ENCODE measurements around the gene RUNX3.

RUNX3 gene

GRCh38 chr1:24958766-24959622, 28.9 kb upstream of the RUNX3 start:
- no peak for DNase-seq (ENCODE audit: low spot score)
- H3K27ac Mint-ChIP-seq: peak overlapping the region; percentile 75
- H3K4me1 Mint-ChIP-seq (ENCODE audit: low read depth): peaks cover 78% of the 10 kb centered on the region
- H3K4me3 Mint-ChIP-seq: peak overlapping the region; percentile 10
- no peaks in the 10 kb centered on the region for H3K9me3 Mint-ChIP-seq
- H3K27me3 Mint-ChIP-seq (ENCODE audit: low read depth): no peaks in the 10 kb centered on the region
- peaks cover 61% of the 10 kb centered on the region for H3K36me3 Mint-ChIP-seq (ENCODE audit: low read depth)

GRCh38 chr1:24957808-24958752, 28.0 kb upstream of the RUNX3 start:
- peaks cover 82% of the 10 kb centered on the region for H3K4me1 Mint-ChIP-seq (ENCODE audit: low read depth)
- no peaks in the 10 kb centered on the region for H3K9me3 Mint-ChIP-seq
- DNase-seq (ENCODE audit: low spot score): no peak
- H3K27me3 Mint-ChIP-seq (ENCODE audit: low read depth): no peaks in the 10 kb centered on the region
- peak overlapping the region; percentile 86 for H3K4me3 Mint-ChIP-seq
- H3K36me3 Mint-ChIP-seq (ENCODE audit: low read depth): peaks cover 59% of the 10 kb centered on the region
- peak overlapping the region; percentile 76 for H3K27ac Mint-ChIP-seq

GRCh38 chr1:24957016-24957807, 27.1 kb upstream of the RUNX3 start:
- H3K4me3 Mint-ChIP-seq: peak overlapping the region; percentile 86
- H3K9me3 Mint-ChIP-seq: no peaks in the 10 kb centered on the region
- no peak for DNase-seq (ENCODE audit: low spot score)
- peaks cover 83% of the 10 kb centered on the region for H3K4me1 Mint-ChIP-seq (ENCODE audit: low read depth)
- H3K27ac Mint-ChIP-seq: peak overlapping the region; percentile 76
- H3K36me3 Mint-ChIP-seq (ENCODE audit: low read depth): peaks cover 55% of the 10 kb centered on the region
- H3K27me3 Mint-ChIP-seq (ENCODE audit: low read depth): no peaks in the 10 kb centered on the region

- H3K9me3 Mint-ChIP-seq: no peaks in the 10 kb centered on the region
- DNase-seq (ENCODE audit: low spot score): no peak
- peaks cover 83% of the 10 kb centered on the region for H3K4me1 Mint-ChIP-seq (ENCODE audit: low read depth)
- H3K27me3 Mint-ChIP-seq (ENCODE audit: low read depth): no peaks in the 10 kb centered on the region
- peak overlapping the region; percentile 99 for H3K27ac Mint-ChIP-seq
- peaks cover 57% of the 10 kb centered on the region for H3K36me3 Mint-ChIP-seq (ENCODE audit: low read depth)
- peak overlapping the region; percentile 86 for H3K4me3 Mint-ChIP-seq
Observed at GRCh38 chr1:24955779-24956365, 25.8 kb upstream of the RUNX3 start.

GRCh38 chr1:24955161-24955560, 25.1 kb upstream of the RUNX3 start:
- Mint-ChIP-seq H3K4me3 (peak overlapping the region; percentile 86), H3K36me3 (ENCODE audit: low read depth) (peaks cover 56% of the 10 kb centered on the region), H3K27me3 (ENCODE audit: low read depth) (no peaks in the 10 kb centered on the region), H3K27ac (peak overlapping the region; percentile 99), H3K4me1 (ENCODE audit: low read depth) (peaks cover 81% of the 10 kb centered on the region), H3K9me3 (no peaks in the 10 kb centered on the region)
- peak; percentile 87 for DNase-seq (ENCODE audit: low spot score)

GRCh38 chr1:24954631-24955030, 24.6 kb upstream of the RUNX3 start:
- Mint-ChIP-seq H3K36me3 (ENCODE audit: low read depth) (peaks cover 54% of the 10 kb centered on the region), H3K27me3 (ENCODE audit: low read depth) (no peaks in the 10 kb centered on the region), H3K4me1 (ENCODE audit: low read depth) (peaks cover 81% of the 10 kb centered on the region), H3K9me3 (no peaks in the 10 kb centered on the region), H3K4me3 (peak overlapping the region; percentile 86), H3K27ac (peak overlapping the region; percentile 99)
- no peak for DNase-seq (ENCODE audit: low spot score)

- no peak for DNase-seq (ENCODE audit: low spot score)
- Mint-ChIP-seq H3K27me3 (ENCODE audit: low read depth) (no peaks in the 10 kb centered on the region), H3K36me3 (ENCODE audit: low read depth) (peaks cover 52% of the 10 kb centered on the region), H3K9me3 (no peaks in the 10 kb centered on the region), H3K4me1 (ENCODE audit: low read depth) (peaks cover 83% of the 10 kb centered on the region), H3K4me3 (peak overlapping the region; percentile 86), H3K27ac (peak overlapping the region; percentile 99)
Observed at GRCh38 chr1:24954022-24954421, 23.9 kb upstream of the RUNX3 start.

- H3K9me3 Mint-ChIP-seq: no peaks in the 10 kb centered on the region
- H3K27me3 Mint-ChIP-seq (ENCODE audit: low read depth): no peaks in the 10 kb centered on the region
- peaks cover 54% of the 10 kb centered on the region for H3K36me3 Mint-ChIP-seq (ENCODE audit: low read depth)
- DNase-seq (ENCODE audit: low spot score): peak; percentile 59
- peak overlapping the region; percentile 63 for H3K4me3 Mint-ChIP-seq
- H3K27ac Mint-ChIP-seq: peak overlapping the region; percentile 69
- peaks cover 79% of the 10 kb centered on the region for H3K4me1 Mint-ChIP-seq (ENCODE audit: low read depth)
Observed at GRCh38 chr1:24952413-24952841, 22.4 kb upstream of the RUNX3 start.

GRCh38 chr1:24951810-24952412, 21.8 kb upstream of the RUNX3 start:
- H3K9me3 Mint-ChIP-seq: no peaks in the 10 kb centered on the region
- peak overlapping the region; percentile 63 for H3K4me3 Mint-ChIP-seq
- H3K27ac Mint-ChIP-seq: peak overlapping the region; percentile 69
- DNase-seq (ENCODE audit: low spot score): no peak
- H3K27me3 Mint-ChIP-seq (ENCODE audit: low read depth): no peaks in the 10 kb centered on the region
- peaks cover 52% of the 10 kb centered on the region for H3K36me3 Mint-ChIP-seq (ENCODE audit: low read depth)
- H3K4me1 Mint-ChIP-seq (ENCODE audit: low read depth): peaks cover 79% of the 10 kb centered on the region

- H3K4me3 Mint-ChIP-seq: peak overlapping the region; percentile 63
- no peak for DNase-seq (ENCODE audit: low spot score)
- peak overlapping the region; percentile 69 for H3K27ac Mint-ChIP-seq
- H3K27me3 Mint-ChIP-seq (ENCODE audit: low read depth): no peaks in the 10 kb centered on the region
- no peaks in the 10 kb centered on the region for H3K9me3 Mint-ChIP-seq
- peaks cover 50% of the 10 kb centered on the region for H3K36me3 Mint-ChIP-seq (ENCODE audit: low read depth)
- peaks cover 75% of the 10 kb centered on the region for H3K4me1 Mint-ChIP-seq (ENCODE audit: low read depth)
Observed at GRCh38 chr1:24951337-24951736, 21.3 kb upstream of the RUNX3 start.

- H3K9me3 Mint-ChIP-seq: no peaks in the 10 kb centered on the region
- no peak overlapping the region for H3K4me3 Mint-ChIP-seq
- DNase-seq (ENCODE audit: low spot score): no peak
- H3K36me3 Mint-ChIP-seq (ENCODE audit: low read depth): peaks cover 41% of the 10 kb centered on the region
- H3K27me3 Mint-ChIP-seq (ENCODE audit: low read depth): no peaks in the 10 kb centered on the region
- H3K27ac Mint-ChIP-seq: peak overlapping the region; percentile 66
- peaks cover 59% of the 10 kb centered on the region for H3K4me1 Mint-ChIP-seq (ENCODE audit: low read depth)
Observed at GRCh38 chr1:24949331-24949881, 19.3 kb upstream of the RUNX3 start.

GRCh38 chr1:24948079-24948827, 18.2 kb upstream of the RUNX3 start:
- no peaks in the 10 kb centered on the region for H3K27me3 Mint-ChIP-seq (ENCODE audit: low read depth)
- peak overlapping the region; percentile 55 for H3K27ac Mint-ChIP-seq
- no peak overlapping the region for H3K4me3 Mint-ChIP-seq
- H3K4me1 Mint-ChIP-seq (ENCODE audit: low read depth): peaks cover 53% of the 10 kb centered on the region
- DNase-seq (ENCODE audit: low spot score): no peak
- no peaks in the 10 kb centered on the region for H3K9me3 Mint-ChIP-seq
- peaks cover 35% of the 10 kb centered on the region for H3K36me3 Mint-ChIP-seq (ENCODE audit: low read depth)

Measured in T-helper 2 cell treated with Interferon-gamma antibody and Interleukin-4, amounts not matched to agents 5 μg/mL and 100 μg/mL, for 36 hours (primary cell).